ENCODE measurements around the gene THPO. TPM values are rescaled to one million over a fixed set of nuclear protein-coding genes. Genes with fewer than 3 reads are reported as not detected.

THPO gene
- total and polyA plus RNA-seq, 2 experiments from 2014 or later: 0.14 to 1.9 TPM

GRCh38 chr3:184359610-184360009 is 18.4 kb downstream of the THPO start:
- TF ChIP-seq ETS1 (IDR thresholded peaks at IDR 0.05) (no peak), CREB1 (CRISPR knock-in tag; IDR thresholded peaks at IDR 0.05; ENCODE audit: low read depth) (no peak), EZH2phosphoT487 (IDR thresholded peaks at IDR 0.05; ENCODE audit: unreplicated experiment) (no peak), NANOG (IDR thresholded peaks at IDR 0.05; ENCODE audit: borderline replicate concordance) (no peak), ZNF462 (CRISPR knock-in tag; IDR thresholded peaks at IDR 0.05) (no peak), ZNF114 (CRISPR knock-in tag; IDR thresholded peaks at IDR 0.05) (no peak), REST (IDR thresholded peaks at IDR 0.05; ENCODE audit: unreplicated experiment) (no peak), EZH2 (IDR thresholded peaks at IDR 0.05; ENCODE audit: low read depth, unreplicated experiment) (no peak), STAT1 (IDR thresholded peaks at IDR 0.05; ENCODE audit: unreplicated experiment) (no peak)
- peak; percentile 1; the same call in 2 of the 3 replicates for ATAC-seq

More at GRCh38 chr3:184359610-184360009, 18.4 kb downstream of the THPO start:
- Mint-ChIP-seq H3K36me3 (ENCODE audit: low read depth) (peaks cover 24% of the 10 kb centered on the region), H3K9me3 (peaks cover 2% of the 10 kb centered on the region; the same call in 1 of the 3 replicates), H3K27me3 (ENCODE audit: insufficient read depth, low read depth, poor library complexity) (peaks cover 22% of the 10 kb centered on the region), H3K4me3 (peak overlapping the region; percentile 81), H3K27ac (no peak overlapping the region), H3K4me1 (peaks cover 23% of the 10 kb centered on the region)
- Histone ChIP-seq H3K4me1 (ENCODE audit: insufficient read depth) (peaks cover 19% of the 10 kb centered on the region), H3K9me2 (ENCODE audit: insufficient read depth) (no peaks in the 10 kb centered on the region), H3K4me2 (peak overlapping the region; percentile 96; the same call in 1 of the 2 replicates), H3K27me3 (ENCODE audit: insufficient read depth) (peaks cover 14% of the 10 kb centered on the region), H3K4me3 (no peak overlapping the region), H2AFZ (no peak overlapping the region), H3K79me2 (replicated peaks; ENCODE audit: insufficient read depth) (peaks cover 13% of the 10 kb centered on the region), H3K27ac (ENCODE audit: low read depth) (no peak overlapping the region), H4K20me1 (replicated peaks; ENCODE audit: insufficient read depth) (no peaks in the 10 kb centered on the region; the same call in 1 of the 2 replicates), H3F3A (replicated peaks; ENCODE audit: low read depth) (peaks cover 5% of the 10 kb centered on the region; the same call in 1 of the 2 replicates), H3K36me3 (ENCODE audit: insufficient read depth) (0 out of 2 replicates have a peak, but pooled peaks cover 3% of the 10 kb centered on the region)
- peak; percentile 43 for DNase-seq (ENCODE audit: low spot score)
